ENCODE results near the gene CACNA1C.

CACNA1C gene

DNA sequence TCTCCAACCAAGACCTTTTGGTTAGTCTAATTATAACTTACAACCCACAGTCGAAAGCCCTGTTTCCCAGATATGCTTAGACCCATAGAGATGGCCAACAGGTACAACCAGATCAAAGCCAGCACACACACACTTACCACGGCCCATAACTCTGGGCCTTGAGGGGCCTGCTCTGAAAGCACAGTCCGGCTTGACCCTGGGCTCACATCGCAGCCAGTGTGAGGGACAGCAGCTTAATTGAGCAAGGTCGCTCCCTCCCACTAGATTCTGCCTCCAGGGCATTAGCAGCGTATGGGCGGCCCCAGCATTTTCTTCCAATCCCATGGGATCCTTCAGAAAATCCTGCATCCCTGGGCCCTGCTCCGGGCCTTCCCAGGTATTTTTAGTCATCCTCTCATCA, 584.6 kb downstream of the CACNA1C start:
- FAIRE-seq = no peak

- no peak for FAIRE-seq
Observed at GRCh38 chr12:2638273-2639019, 585.7 kb downstream of the CACNA1C start.

GRCh38 chr12:2639020-2639298, 586.2 kb downstream of the CACNA1C start:
- no peak for FAIRE-seq

DNA sequence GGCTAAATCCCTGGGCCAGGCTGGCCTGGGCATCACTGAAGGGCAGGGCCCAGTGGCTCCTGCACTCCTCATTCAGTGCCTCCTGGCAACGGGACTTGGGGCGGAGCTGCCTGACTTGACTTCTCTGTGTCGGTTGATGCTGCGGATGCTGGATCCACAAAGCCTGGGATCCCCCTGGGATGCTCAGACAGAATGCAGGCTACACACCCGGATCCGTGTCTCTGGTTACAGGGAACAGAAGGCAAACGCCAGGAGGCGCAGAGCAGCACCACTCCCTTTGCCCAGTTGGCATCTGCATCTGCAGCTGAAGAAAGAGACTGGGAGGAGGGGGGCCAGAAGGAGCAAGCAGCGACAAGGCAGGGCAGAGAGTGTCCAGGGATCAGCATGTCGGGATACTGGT, 587.5 kb downstream of the CACNA1C start:
- no peak for FAIRE-seq

- FAIRE-seq = no peak
Observed at GRCh38 chr12:2640709-2641108, 587.9 kb downstream of the CACNA1C start.

DNA sequence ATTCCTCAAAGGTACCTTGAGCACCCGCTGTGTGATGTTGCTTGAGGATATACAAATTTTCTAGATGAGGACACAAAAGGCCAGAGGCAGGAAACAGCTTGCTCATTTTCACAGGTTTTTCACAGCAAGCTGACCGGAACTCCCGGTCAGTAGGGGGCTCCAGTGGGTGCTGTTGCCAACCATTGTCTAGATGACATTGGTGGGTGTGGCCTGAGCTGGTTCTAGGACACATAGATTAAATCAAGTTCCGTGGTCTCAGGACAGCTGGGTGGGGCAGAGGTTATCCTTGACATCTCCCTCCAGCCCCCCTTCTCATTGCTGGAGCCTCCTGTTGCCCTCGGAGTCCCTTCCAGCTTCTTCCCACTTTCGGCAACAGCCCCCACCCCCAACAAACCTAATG, 588.4 kb downstream of the CACNA1C start:
- no peak for FAIRE-seq

- FAIRE-seq = no peak
Observed at GRCh38 chr12:2641761-2642160, 589.0 kb downstream of the CACNA1C start.

- FAIRE-seq = no peak
Observed at GRCh38 chr12:2642176-2642892, 589.5 kb downstream of the CACNA1C start.

DNA sequence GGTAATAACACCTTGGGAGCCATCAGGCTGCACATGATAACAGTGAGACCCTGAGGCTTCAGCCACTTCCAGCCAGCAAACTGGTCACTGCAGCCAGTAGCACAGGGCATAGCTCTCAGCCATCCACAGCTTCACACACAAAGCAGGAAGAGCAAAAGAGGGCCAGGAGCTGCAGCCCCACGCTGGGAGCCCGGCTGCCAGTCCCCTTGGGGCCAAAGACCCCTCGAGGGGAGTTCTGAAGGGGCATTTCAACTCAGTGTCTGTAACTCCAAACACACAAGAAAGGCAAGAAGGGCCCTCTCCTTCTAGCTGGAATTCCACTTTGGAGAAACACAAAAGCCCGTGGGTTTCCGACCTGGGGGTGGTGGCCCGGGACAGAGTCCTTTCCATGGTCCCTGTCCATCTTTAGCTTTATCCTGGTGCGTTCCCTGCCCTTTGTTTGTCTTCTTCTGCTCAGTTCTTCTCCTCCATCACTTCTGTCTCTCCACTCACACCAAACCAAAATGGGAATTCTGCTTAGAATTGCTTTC, 590.2 kb downstream of the CACNA1C start:
- FAIRE-seq = no peak

DNA sequence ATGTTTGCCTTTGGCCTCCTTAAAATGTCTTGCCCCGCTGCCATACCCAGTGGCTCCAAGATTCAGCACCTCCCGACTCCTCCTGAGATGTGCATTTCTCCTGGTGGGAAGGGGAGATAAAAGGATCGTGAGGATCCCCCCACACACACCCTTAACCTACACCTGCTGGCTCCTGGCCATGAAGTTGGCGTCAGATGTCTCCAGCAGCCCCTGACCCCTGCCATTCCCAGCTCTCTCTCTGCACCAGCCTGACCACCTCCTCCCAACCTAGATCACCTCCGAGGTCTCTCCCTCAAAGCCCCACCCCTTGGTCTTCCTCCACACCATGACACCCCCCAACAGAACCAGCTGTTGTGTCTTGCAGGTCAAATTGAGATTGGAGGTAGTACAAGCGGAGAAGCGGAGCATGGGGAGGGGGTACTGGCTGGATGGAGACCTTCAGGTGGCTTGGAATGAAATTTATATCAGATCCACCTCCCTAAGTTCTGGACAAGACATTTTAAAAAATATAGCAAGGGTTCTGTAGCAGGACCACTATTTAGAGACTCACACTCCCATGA, 590.9 kb downstream of the CACNA1C start:
- FAIRE-seq = no peak

GRCh38 chr12:2644683-2645405, 592.1 kb downstream of the CACNA1C start:
- no peak for FAIRE-seq

- FAIRE-seq = no peak
Observed at GRCh38 chr12:2645460-2645859, 592.7 kb downstream of the CACNA1C start.

GRCh38 chr12:2646341-2646740, 593.6 kb downstream of the CACNA1C start:
- FAIRE-seq = no peak

GRCh38 chr12:2647186-2647585, 594.4 kb downstream of the CACNA1C start:
- no peak for FAIRE-seq

- FAIRE-seq = no peak
Observed at GRCh38 chr12:2648406-2648805, 595.6 kb downstream of the CACNA1C start.

GRCh38 chr12:2649201-2650030, 596.6 kb downstream of the CACNA1C start:
- no peak for FAIRE-seq

- FAIRE-seq = no peak
Observed at GRCh38 chr12:2650261-2651067, 597.7 kb downstream of the CACNA1C start.

- FAIRE-seq = no peak
Observed at GRCh38 chr12:2651068-2651965, 598.5 kb downstream of the CACNA1C start.

GRCh38 chr12:2652011-2652400, 599.2 kb downstream of the CACNA1C start:
- no peak for FAIRE-seq

DNA sequence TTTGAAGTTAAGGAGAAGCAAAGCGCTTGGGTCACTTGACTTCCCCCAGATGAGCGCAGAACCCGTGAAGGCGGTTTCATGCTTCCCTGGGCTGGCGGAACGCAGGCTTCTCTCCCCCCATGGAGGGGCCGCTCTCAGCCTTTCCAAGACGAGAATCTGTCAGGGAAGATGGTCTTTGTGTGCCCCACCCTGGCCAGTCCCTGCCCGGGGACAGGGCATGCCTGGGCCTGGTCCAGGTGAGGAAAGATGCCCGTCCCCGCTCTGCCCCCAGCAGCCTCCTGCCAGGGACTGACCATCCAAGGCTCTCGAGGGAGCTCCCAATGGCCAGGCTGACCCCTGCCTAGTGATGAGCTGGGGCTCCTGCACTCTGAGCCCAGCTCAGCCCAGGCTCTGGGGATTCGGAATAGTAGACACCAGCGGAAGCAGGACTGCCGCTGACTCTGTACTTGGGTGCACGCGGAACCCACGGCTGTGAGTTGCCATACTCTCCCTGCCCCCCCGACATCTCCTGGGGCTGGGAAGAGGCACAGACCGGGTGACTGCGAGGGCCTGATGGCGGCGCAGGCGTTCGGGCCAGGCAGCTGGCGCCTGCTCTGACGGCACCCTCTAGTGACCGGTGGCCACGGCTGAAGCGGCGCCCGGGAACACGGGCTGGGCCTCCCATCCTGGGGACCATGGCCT, 599.8 kb downstream of the CACNA1C start:
- FAIRE-seq = no peak
